OCI-LY7 (cell line): ENCODE results near the gene CCT5. TPM values are rescaled to one million over a fixed set of nuclear protein-coding genes. Genes with fewer than 3 reads are reported as not detected.
"Not testable (repeated sequence)": the region's sequence is repeated elsewhere in the genome, so short reads cannot be mapped to it uniquely, and the experiment has no call there.

Experiments used
- BruUV-seq: library from RNA; stranded (reverse); fragments of 400-500 nt; replicated peaks from 2 replicates; lab custom pipeline; 2021; lab: Mats Ljungman, UMichigan
- CTCF ChIA-PET: fragments of 300-600 bp; sonication (Branson Sonifier 250); formaldehyde crosslinking; loops from one replicate; lab custom pipeline; 2022; ENCODE audit warnings: antibody characterized with exemption; ENCODE audit not compliant: unreplicated experiment; lab: Charles Lee
- POLR2A ChIA-PET: fragments of 300-600 bp; sonication (Branson Sonifier 250); formaldehyde crosslinking; loops from one replicate; lab custom pipeline; 2022; ENCODE audit warnings: antibody characterized with exemption; lab: Charles Lee
- DNase-seq: peaks from one replicate; pipeline ENCODE4 v3.0.0-alpha.2; 2015; ENCODE audit warnings: low spot score
- H2AFZ ChIP-seq: fragments of 200-600 bp; sonication (generic), shearing (Covaris generic); 2 replicates; pipeline ENCODE4 v1.6.1; 2014; ENCODE audit warnings: mild to moderate bottlenecking, antibody characterized with exemption, low read length, moderate library complexity
- H3K27ac ChIP-seq: fragments of 200-600 bp; sonication (generic); 2 replicates; pipeline ENCODE4 v1.5.1; 2014; ENCODE audit warnings: mixed run types, low read depth, mild to moderate bottlenecking, moderate library complexity, low read length, inconsistent platforms; ENCODE audit not compliant: poor library complexity, severe bottlenecking
- H3K36me3 ChIP-seq: fragments of 200-600 bp; sonication (generic); 2 replicates; pipeline ENCODE4 v1.6.1; 2014; ENCODE audit warnings: mild to moderate bottlenecking, antibody characterized with exemption, low read length, moderate library complexity, mixed read lengths; ENCODE audit not compliant: insufficient read depth
- H3K4me1 ChIP-seq: fragments of 200-600 bp; sonication (generic); 2 replicates; pipeline ENCODE4 v1.5.1; 2014; ENCODE audit warnings: mild to moderate bottlenecking, low read length; ENCODE audit not compliant: insufficient read depth, poor library complexity, severe bottlenecking
- H3K4me2 ChIP-seq: fragments of 200-600 bp; sonication (generic); 2 replicates; pipeline ENCODE4 v1.6.1; 2014; ENCODE audit warnings: mild to moderate bottlenecking, low read length
- H3K4me3 ChIP-seq: fragments of 200-600 bp; sonication (generic); 2 replicates; pipeline ENCODE4 v1.5.1; 2014; ENCODE audit warnings: mild to moderate bottlenecking, low read depth, low read length; ENCODE audit not compliant: poor library complexity, severe bottlenecking
- H3K79me2 ChIP-seq: fragments of 200-600 bp; sonication (generic); 2 replicates; pipeline ENCODE4 v1.6.1; 2016; ENCODE audit warnings: low read depth, mild to moderate bottlenecking, low read length, moderate library complexity, mixed read lengths; ENCODE audit not compliant: insufficient read depth
- H3K9me2 ChIP-seq: fragments of 200-600 bp; sonication (generic); 2 replicates; pipeline ENCODE4 v1.6.1; 2016; ENCODE audit warnings: mild to moderate bottlenecking, low read length, mixed read lengths; ENCODE audit not compliant: insufficient read depth
- H3K9me3 ChIP-seq: fragments of 200-600 bp; sonication (generic); 2 replicates; pipeline ENCODE4 v1.6.1; 2014; ENCODE audit warnings: mild to moderate bottlenecking, mixed run types, low read length, mixed read lengths
- H4K20me1 ChIP-seq: fragments of 200-600 bp; sonication (generic); 2 replicates; pipeline ENCODE4 v1.6.1; 2014; ENCODE audit warnings: mild to moderate bottlenecking, antibody characterized with exemption, low read length, moderate library complexity, mixed read lengths; ENCODE audit not compliant: insufficient read depth
- CTCF ChIP-seq: fragments of 200-600 bp; sonication (generic); conservative IDR thresholded peaks from 2 replicates; pipeline ENCODE4 v1.5.1; 2014; ENCODE audit warnings: mild to moderate bottlenecking, antibody characterized with exemption, low read length, moderate library complexity, mixed read lengths
- EZH2phosphoT487 ChIP-seq: fragments of 200-600 bp; sonication (generic); IDR thresholded peaks from 2 replicates; pipeline ENCODE4 v1.6.1; 2018; ENCODE audit warnings: low read depth, borderline replicate concordance, mild to moderate bottlenecking, mixed run types, antibody characterized with exemption, low read length, moderate library complexity, mixed read lengths
- intact Hi-C: fragments of 100-400 bp; cut with micrococcal nuclease; formaldehyde crosslinking; loops from one replicate; pipeline ENCODE4 v1.10.0; 2022; ENCODE audit not compliant: unreplicated experiment
- total RNA-seq, 2 experiments: library from RNA; depleted of rRNA in 1 of 2; stranded (reverse); fragments of >200 nt in 1 of 2; shearing (Covaris generic) in 1 of 2; gene quantifications; 2 replicates each; pipeline ENCODE4 v1.2.3, GENCODE V29; 2014 to 2022

CCT5 gene
- total RNA-seq, 2 experiments from 2014 or later = 389 to 498 TPM

- TF ChIP-seq EZH2phosphoT487 = no peak
- TF ChIP-seq CTCF = no peak
- Histone ChIP-seq H3K4me1 (no peaks in the 10 kb centered on the region), H3K27ac (no peak overlapping the region), H3K9me2 (no peaks in the 10 kb centered on the region), H4K20me1 (no peaks in the 10 kb centered on the region), H3K4me2 (no peak overlapping the region), H3K79me2 (no peaks in the 10 kb centered on the region), H3K4me3 (no peak overlapping the region), H3K9me3 (no peaks in the 10 kb centered on the region), H2AFZ (no peak overlapping the region), H3K36me3 (no peaks in the 10 kb centered on the region)
- intact Hi-C loops = no loop called here
- BruUV-seq = no TSS peak
- no peak for DNase-seq
- ChIA-PET POLR2A (interaction anchor here (0.6 kb wide), 1 partner anchor 11 kb away, joined by 3 read pairs; no protein-coding TSS in a partner anchor), CTCF (no interaction called here)
These were observed 22.2 kb downstream of the CCT5 start for GRCh38 chr5:10272053-10272874.

GRCh38 chr5:10272875-10273209 is 22.8 kb downstream of the CCT5 start:
- CTCF ChIA-PET, H3K36me3 ChIP-seq: not testable (repeated sequence)
- POLR2A ChIA-PET = interaction anchor here (0.6 kb wide), 1 partner anchor 10 kb away, joined by 3 read pairs; no protein-coding TSS in a partner anchor

GRCh38 chr5:10275460-10275859 is 25.4 kb downstream of the CCT5 start:
- no peaks in the 10 kb centered on the region for H3K79me2 ChIP-seq
- H3K36me3 ChIP-seq = no peaks in the 10 kb centered on the region
- H4K20me1 ChIP-seq = no peaks in the 10 kb centered on the region
- DNase-seq = no peak
- BruUV-seq = no TSS peak
- no peak overlapping the region for H3K4me2 ChIP-seq
- no peak overlapping the region for H3K27ac ChIP-seq
- no peak overlapping the region for H2AFZ ChIP-seq
- no peaks in the 10 kb centered on the region for H3K9me2 ChIP-seq
- H3K9me3 ChIP-seq = no peaks in the 10 kb centered on the region
- H3K4me1 ChIP-seq = no peaks in the 10 kb centered on the region
- intact Hi-C loops = no loop called here
- POLR2A ChIA-PET = no interaction called here
- CTCF ChIA-PET = no interaction called here
- H3K4me3 ChIP-seq = no peak overlapping the region
- TF ChIP-seq CTCF (no peak), EZH2phosphoT487 (no peak)

More at GRCh38 chr5:10272875-10273209, 22.8 kb downstream of the CCT5 start:
- H3K9me2 ChIP-seq, H3K79me2 ChIP-seq, intact Hi-C loops, H3K27ac ChIP-seq, H3K4me2 ChIP-seq, H3K4me1 ChIP-seq, H4K20me1 ChIP-seq, H3K4me3 ChIP-seq, DNase-seq, H2AFZ ChIP-seq, H3K9me3 ChIP-seq, BruUV-seq: not testable (repeated sequence)
